HG03460 (cell line): ENCODE measurements around the gene HPSE.
A peak's percentile ranks its signal among the peaks of the same experiment; 100 is the strongest.
"Not testable (repeated sequence)": the region's sequence is repeated elsewhere in the genome, so short reads cannot be mapped to it uniquely, and the experiment has no call there.

ENCODE experiments used
- ATAC-seq: cut with Tn5 transposase; IDR thresholded peaks from one replicate; pipeline ENCODE4 v1.9.1; 2021; ENCODE audit not compliant: unreplicated experiment

The HPSE gene

GRCh38 chr4:83284193-83285054, 50.2 kb downstream of the HPSE start, which contains the start of gene COQ2:
TSS of gene COQ2 (minus strand) at chr4:83284798. CDS start at chr4:83284764, 34 bp downstream.
- peak; percentile 88 for ATAC-seq

GRCh38 chr4:83283181-83283580, 51.5 kb downstream of the HPSE start:
- ATAC-seq = no peak

DNA sequence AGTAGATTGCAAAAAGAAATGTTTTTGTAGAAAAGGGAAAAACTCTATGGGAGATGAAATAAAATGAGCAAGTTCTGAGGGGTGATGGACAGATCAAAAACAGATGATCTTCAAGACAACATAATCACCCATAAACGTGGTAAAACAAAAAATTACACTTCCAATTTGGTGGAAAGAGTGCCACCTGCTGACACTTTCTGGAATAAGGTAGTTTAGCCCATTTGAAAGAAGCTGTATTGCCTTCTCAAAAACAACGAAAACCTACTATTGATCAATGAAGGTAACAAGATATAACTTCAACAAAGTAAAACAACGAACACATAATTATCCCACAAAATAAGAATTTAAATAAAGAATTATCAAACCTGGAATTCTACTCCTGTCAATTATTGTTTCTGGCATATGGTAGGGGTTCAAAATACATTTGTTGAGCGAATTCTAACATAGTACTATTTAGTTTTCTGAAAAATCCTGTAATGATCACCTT, 52.6 kb downstream of the HPSE start:
- ATAC-seq = no peak

DNA sequence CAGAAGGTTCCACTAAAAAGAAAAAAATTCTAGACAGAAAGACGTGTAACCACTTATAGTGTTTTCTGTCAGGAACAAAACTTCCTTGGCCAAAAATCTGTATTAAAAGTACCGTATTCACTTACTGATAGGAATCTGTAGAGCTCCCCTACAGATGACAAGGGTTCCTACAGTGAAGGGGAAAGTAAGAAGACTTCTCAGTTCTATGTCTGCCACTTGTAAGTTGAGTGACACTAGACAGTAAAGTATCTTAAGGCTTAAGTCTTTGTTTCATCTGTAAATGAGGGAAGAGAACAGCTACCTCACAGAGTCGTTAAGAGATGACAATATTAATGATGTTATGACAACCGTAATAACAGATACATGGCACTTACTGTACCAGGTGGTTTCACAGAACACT, 53.3 kb downstream of the HPSE start:
- no peak for ATAC-seq

- ATAC-seq = peak; percentile 78
These were observed 58.2 kb downstream of the HPSE start for GRCh38 chr4:83276299-83277040.

DNA sequence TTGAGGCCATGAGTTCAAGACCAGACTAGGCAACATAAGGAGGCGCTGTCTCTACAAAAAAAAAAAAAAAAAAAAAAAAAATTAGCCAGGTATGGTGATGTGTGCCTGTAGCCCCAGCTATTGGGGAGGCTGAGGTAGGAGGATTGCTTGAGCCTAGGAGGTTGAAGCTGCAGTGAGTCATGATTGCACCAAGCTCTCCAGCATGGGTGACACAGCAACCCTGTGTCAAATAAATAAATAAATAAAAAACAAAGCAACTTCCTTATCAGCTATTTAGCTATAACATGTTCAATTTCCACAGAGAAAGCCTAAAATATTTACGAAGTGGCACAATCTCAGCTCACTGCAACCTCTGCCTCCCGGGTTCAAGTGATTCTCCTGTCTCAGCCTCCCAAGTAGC, 60.7 kb downstream of the HPSE start:
- not testable (repeated sequence) for ATAC-seq

- peak; percentile 72 for ATAC-seq
These were observed 61.7 kb downstream of the HPSE start for GRCh38 chr4:83272900-83273299.

GRCh38 chr4:83269256-83269655, 65.4 kb downstream of the HPSE start:
- ATAC-seq = no peak

DNA sequence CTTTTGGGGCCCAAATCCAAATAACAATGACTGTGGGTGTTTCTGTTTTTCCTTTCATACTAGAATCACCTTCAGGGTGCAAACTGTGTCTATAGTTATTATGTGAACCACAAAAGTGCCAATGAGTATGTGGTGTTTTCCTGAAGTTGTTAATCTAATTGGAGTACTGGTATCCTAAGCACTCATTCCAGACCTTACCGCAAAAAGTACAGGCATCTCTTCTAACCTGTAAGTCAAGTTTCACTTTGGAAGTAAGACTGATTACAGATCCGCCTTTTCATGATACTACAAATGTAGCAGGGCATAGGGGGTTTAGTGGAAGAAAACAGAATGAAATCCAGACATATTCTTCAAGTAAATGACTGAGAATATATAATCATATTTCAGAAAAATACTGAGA, 66.2 kb downstream of the HPSE start:
- ATAC-seq = no peak

DNA sequence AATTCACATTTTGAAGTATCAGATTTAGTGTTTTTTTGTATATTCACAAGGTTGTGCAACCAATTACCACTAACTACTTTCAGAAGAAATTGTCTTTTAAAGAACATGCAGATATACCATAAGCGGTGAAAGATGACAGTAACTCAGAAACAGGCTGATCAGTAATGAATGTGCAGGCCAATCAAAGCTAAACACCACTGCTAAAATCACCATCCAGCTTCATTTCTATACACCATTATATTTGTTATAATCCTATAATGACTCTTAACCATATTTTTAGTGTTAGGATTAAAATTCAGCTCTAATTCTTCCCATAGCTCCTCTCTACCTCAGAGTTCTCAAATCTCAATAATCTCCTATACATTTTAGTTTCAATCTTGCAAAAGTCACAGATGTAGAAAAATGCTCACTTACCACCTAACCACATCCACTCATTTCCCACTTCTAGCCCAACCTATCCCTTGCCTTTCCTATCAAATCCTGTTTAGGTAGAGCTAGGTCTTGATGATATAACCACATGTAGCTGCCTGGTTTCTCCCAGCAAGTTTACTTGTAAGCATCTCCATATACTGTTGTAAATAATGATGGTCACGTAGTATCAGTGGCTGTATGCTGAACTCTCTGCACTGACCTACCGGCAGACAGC, 66.7 kb downstream of the HPSE start:
- no peak for ATAC-seq

DNA sequence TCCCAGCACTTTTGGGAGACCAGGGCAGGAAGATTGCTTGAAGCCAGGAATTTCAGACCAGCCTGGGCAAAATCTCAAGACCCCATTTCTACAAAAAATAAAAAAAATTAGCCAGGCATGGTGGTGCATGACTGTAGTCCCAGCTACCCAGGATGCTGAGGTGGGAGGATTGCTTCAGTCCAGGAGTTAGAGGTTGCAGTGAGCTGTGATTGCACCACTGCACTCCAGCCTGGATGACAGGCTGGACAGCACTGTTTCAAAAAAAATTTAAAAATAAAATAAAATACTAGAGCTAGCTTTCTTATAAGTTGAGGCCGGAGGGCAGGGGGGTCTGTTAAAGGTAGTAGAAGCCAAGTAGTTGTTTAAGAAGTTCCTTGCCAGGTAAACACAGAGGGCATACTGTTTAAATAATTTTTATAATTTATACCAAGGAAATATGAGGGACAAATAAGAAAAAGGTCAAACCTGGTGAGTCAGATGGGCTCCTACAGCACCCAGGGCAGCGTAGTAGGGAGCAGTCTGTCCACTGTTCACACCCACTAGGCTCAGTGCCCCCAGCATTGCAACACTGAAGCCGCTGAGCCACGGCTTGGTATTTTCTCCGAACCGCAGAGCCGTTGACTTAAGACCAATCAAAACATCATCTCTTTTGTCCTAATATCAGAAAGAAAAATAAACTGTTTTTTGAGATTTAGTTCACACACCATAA, 67.4 kb downstream of the HPSE start:
- ATAC-seq = no peak

DNA sequence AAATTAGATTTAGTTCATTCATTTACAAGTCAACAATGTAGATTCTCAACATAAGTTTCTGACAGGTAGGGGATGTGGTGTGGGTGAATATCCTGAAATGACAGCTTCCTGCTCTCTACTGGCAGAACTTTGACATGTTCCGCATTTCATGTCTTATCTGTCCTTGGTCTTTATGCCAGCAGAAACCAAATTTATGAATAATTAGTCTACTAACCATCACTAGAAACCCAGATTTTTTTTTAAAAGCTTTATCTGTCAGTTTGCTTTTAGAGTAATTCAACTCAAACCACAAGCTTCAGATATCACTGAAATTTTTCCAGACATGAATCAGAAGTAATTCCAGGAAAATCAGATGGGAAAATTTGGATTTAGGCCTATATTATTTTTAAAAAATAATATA, 68.0 kb downstream of the HPSE start:
- no peak for ATAC-seq

DNA sequence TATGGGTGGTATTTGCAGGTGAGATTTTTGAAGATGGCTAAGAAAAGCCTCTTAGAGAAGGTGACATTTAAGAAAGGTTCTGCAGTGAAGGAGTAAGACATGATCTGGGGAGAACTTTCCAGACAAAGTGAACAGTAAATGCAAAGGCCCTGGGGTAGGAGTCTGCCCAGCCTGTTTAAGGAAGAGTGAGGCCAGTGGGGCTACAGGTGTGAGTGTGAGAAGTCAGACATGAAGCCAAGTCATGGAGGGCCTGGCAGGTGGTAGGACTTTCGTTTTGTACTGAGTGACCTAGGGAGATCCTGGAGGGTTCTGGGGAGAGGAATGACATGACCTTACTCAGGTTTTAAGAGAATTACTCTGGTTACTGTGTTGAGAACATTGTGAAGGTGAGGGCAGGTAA, 71.5 kb downstream of the HPSE start:
- ATAC-seq = no peak

GRCh38 chr4:83262682-83263081, 72.0 kb downstream of the HPSE start:
- no peak for ATAC-seq

GRCh38 chr4:83261307-83261706, 73.3 kb downstream of the HPSE start:
- no peak for ATAC-seq

DNA sequence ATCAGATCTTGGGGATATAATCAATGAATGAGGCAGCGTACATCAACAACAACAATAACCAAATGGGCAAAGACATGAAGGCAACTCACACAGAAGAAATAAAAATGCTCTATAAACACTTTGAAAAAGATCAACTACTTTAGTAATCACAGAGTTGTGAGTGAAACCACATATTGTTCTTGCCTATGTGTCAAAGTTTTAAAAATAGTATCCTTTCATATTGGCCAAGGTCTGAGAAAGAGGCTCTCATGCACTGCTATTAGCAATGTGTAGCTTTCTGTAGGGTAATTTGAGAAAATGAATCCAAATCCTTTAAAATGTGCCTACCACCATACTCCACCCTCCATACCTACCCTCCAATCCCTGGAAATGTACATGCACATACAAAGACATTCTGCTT, 75.1 kb downstream of the HPSE start:
- ATAC-seq = no peak

DNA sequence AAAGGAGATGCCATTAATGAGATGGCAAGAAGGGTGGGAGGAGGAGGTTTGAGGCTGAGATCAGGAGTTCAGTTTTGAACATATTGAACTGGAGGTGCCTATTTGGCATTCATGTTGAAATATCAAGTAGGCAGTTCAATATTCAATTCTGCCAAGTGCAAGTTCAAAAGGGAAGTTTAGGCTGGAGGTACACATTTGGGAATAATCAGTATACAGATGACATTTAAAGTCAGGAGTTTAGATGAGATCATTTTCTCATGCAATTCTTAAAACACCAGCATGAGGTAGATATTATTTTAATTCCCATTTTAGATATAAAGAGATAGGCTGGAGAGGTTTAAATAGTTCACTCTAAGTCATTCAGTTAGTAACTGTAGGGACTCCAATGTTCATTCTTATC, 76.2 kb downstream of the HPSE start:
- no peak for ATAC-seq

DNA sequence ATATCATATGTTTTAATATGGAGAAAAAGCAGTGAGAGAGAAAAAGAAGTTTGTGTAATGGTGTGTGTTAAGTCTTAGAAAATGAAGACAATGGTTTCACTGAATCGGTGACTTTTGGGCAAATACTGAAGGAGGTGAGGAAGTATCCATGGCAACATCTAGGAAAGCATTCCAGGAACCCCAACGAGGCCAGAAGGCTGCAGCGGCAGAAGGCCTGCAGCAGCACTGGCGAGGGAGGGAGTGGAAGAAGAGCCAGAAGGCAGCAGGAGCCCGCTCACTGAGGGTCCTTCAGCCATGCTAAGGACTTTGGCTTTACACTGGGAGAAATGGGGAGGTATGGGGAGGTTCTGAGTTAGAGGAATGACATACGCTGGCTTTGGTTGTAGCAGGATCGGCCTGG, 76.8 kb downstream of the HPSE start:
- no peak for ATAC-seq

- no peak for ATAC-seq
These were observed 79.1 kb downstream of the HPSE start for GRCh38 chr4:83255584-83255983.

GRCh38 chr4:83252782-83253405, 81.8 kb downstream of the HPSE start:
- ATAC-seq = no peak

DNA sequence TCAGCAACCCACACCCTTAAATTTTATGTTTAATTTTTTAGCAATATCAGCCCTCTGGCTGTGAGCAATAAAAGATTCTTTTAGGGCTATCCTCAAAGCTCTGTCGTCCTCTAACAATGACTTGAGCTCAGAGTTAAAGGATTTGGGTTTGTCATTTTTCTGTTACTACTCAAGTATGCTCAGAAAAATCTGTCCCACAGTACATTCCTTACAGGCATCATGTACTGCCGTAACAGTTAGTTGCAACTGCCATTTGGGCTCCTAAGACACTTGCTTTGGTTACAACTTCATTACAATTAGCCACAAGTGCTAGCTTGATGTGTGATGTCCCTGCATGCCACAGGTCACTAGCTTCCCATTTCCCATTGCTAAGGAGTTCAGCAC, 83.2 kb downstream of the HPSE start:
- ATAC-seq = no peak
